ENCODE results near the gene TDRD3.

- TF ChIP-seq CTCF (IDR thresholded peaks at IDR 0.05) (no peak), POLR2A (IDR thresholded peaks at IDR 0.05) (no peak)
These were observed 206.0 kb downstream of the TDRD3 start for GRCh38 chr13:60603049-60603448.

Data from esophagus squamous epithelium (tissue), 4 donors.